Measurements from ENCODE around the gene CADM4.

DNA sequence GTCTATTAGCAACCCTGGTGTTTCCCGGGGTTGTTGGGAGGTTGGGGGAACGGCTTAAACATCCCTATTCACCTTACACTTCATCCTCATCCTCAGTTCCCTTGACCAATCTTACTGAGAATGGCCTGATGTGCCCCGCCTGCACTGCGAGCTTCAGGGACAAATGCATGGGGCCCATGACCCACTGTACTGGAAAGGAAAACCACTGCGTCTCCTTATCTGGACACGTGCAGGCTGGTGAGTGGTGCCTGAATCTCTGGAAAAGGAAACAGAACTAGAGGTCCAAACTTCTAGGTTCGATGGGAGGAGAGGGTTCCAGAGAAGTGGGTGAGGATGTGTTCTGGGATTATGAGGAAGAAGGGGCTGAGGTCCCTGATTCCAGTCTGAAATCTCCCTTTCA is 58.2 kb downstream of the CADM4 start:
- TF ChIP-seq SMC3 (IDR thresholded peaks at IDR 0.05; ENCODE audit: low read depth, low read length): no peak
- TF ChIP-seq GATA2 (CRISPR knock-in tag; IDR thresholded peaks at IDR 0.05): no peak
- TF ChIP-seq, protein P1, sequence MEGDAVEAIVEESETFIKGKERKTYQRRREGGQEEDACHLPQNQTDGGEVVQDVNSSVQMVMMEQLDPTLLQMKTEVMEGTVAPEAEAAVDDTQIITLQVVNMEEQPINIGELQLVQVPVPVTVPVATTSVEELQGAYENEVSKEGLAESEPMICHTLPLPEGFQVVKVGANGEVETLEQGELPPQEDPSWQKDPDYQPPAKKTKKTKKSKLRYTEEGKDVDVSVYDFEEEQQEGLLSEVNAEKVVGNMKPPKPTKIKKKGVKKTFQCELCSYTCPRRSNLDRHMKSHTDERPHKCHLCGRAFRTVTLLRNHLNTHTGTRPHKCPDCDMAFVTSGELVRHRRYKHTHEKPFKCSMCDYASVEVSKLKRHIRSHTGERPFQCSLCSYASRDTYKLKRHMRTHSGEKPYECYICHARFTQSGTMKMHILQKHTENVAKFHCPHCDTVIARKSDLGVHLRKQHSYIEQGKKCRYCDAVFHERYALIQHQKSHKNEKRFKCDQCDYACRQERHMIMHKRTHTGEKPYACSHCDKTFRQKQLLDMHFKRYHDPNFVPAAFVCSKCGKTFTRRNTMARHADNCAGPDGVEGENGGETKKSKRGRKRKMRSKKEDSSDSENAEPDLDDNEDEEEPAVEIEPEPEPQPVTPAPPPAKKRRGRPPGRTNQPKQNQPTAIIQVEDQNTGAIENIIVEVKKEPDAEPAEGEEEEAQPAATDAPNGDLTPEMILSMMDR (IDR thresholded peaks at IDR 0.05): no peak
- no peak for TF ChIP-seq JUND (IDR thresholded peaks at IDR 0.05)
- TF ChIP-seq, protein P2, sequence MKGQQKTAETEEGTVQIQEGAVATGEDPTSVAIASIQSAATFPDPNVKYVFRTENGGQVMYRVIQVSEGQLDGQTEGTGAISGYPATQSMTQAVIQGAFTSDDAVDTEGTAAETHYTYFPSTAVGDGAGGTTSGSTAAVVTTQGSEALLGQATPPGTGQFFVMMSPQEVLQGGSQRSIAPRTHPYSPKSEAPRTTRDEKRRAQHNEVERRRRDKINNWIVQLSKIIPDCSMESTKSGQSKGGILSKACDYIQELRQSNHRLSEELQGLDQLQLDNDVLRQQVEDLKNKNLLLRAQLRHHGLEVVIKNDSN (IDR thresholded peaks at IDR 0.05; ENCODE audit: borderline replicate concordance, low read depth): no peak
- TF ChIP-seq GABPA (IDR thresholded peaks at IDR 0.05; ENCODE audit: low read depth): no peak
